Measurements from ENCODE around the gene CRKL. TPM values are rescaled to one million over a fixed set of nuclear protein-coding genes. Genes with fewer than 3 reads are reported as not detected.
"Not testable (repeated sequence)": the region's sequence is repeated elsewhere in the genome, so short reads cannot be mapped to it uniquely, and the experiment has no call there.

Gene CRKL
- 30.7 and 33.9 TPM in 2 replicates for total RNA-seq (2014; rRNA removed; shearing (Covaris generic))

DNA sequence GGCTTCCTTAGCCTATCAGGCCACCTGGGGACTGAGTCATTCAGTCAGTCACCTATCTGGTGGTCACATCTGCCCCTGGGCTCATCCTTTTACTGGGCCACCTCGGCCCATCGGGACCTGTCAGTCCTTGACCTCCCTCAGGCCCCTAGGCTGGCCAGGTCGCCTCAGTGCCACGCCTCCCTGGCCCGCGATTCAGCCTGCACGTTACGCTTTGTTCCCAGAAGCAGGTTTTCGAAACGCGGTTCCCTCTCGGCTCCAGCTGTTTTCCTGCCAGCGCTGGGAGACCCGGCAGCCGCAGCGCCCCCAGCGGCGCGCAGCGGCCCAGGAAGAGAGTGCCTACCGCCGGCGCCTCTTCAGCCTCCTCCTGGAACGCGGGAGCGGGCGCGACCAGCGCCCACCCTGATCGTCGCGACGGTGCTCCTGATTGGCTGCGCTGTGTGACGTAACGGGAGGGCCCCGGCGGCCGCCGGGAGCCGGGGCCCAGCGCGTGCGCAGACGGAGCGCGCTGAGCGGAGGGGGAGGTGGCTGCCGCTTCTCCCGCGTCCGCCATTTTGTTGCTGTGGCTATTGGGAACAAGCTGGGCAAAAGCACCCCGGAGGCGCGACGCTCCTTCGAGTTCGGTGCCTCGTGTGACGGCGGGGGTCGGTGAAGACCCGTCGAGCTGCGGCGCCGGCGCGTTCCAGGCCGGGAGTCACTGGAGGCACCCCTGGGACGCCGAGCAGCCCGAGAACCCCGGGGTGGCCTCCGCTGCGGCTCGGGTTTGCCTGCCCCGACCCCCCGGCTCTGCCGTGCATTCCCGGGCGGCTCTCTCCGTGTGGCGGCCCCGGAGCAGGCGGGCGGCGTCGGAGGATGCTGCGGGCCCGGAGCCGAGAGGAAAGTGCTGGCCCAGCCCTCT, at the start of gene CRKL:
Gene CRKL, plus strand, starts transcription at position 492 of the 895 bp plus-strand sequence. CDS start 528 bp downstream, outside the sequence.
- in situ Hi-C loops (cut with HindIII; ENCODE audit: low sequenced_read_pairs): no loop called here
- DNase-seq (ENCODE audit: low spot score): peak; percentile 95

DNA sequence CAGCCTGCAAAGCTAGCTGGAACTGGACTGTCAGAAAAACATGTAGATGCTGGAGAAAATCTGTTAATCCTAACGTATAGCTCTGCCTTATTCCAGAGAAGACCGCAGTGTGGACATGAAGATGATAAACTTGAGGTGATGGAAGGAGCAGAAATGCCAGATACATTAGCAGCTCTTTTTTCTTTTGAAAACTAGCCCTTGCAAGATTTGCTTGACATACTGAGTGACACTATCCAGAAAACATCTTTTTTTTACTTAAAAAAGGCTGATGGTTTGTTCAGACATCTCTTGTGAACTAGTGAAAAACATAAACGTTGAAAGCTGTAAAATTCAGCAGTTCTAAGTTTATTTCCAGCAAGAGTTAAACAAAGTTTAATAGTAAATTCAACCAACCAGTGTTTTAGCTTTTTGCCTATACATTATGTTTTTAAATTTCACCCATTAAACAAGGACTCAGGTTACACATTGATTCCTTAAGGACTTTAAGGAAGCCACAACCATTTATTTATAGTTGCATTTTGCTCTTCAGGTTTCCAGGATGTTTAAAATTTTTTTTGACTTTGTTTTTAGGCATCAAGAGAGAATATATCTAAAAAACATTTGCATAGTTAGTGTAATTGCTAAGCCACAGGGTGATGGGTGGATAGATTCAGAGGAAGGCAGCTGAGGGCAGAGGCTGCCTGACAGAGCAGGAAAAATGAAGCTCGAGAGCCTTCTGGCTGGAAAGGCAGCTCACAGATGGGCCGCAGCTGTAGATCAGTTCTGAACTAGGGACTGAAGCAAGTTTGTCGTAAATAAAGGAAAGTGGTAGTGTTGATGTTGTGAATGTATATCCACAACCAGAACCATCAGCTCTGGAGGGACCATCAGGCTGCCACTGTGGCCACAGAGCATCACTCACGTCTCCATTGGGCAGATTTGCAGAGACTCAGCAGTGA, 48.9 kb upstream of the CRKL start:
- DNase-seq (ENCODE audit: low spot score): no peak
- in situ Hi-C loops (cut with HindIII; ENCODE audit: low sequenced_read_pairs): no loop called here

DNA sequence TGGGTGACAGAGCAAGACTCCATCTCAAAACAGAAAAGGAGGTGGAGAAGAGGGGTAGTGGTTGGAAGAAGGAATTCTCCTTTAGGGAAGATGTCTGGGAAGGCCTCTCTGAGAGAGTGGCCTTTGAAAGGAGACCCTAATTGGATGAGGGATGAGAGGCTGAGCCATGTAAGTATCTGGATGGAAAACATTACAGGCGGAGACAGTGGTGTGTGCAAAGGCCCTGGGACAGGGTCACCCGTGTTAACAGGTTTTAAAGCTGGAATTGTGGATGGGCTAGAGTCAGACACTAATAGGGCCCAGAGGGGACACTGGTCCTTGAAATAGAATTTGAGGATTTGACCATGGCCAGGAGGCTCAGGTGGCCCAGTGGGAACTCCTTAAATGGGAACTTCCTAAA, 48.0 kb upstream of the CRKL start:
- DNase-seq (ENCODE audit: low spot score): no peak
- in situ Hi-C loops (cut with HindIII; ENCODE audit: low sequenced_read_pairs): no loop called here

GRCh38 chr22:20873214-20873613, 44.0 kb upstream of the CRKL start:
- DNase-seq (ENCODE audit: low spot score): no peak
- in situ Hi-C loops (cut with HindIII; ENCODE audit: low sequenced_read_pairs): no loop called here

GRCh38 chr22:20875296-20875695, 41.9 kb upstream of the CRKL start:
- no peak for DNase-seq (ENCODE audit: low spot score)
- in situ Hi-C loops (cut with HindIII; ENCODE audit: low sequenced_read_pairs): no loop called here

GRCh38 chr22:20877715-20878114, 39.5 kb upstream of the CRKL start:
- in situ Hi-C loops (cut with HindIII; ENCODE audit: low sequenced_read_pairs): no loop called here
- DNase-seq (ENCODE audit: low spot score): no peak

DNA sequence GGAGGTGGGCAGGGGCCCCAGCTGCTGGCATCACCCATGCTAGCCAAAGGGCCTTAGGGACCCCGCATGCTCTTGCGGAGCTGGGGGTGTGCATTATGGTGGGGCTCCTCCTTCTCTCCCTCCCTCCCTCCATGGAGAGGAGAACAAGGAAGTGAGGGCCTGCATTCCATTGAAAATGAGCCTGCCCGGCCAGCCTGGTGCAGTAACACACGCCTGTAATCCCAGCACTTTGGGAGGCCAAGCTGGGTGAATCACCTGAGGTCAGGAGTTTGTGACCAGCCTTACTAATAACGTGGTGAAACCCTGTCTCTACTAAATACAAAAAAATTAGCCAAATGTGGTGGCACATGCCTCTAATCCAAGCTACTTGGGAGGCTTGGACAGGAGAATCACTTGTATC, 36.0 kb upstream of the CRKL start:
- DNase-seq (ENCODE audit: low spot score): no peak
- in situ Hi-C loops (cut with HindIII; ENCODE audit: low sequenced_read_pairs): no loop called here

GRCh38 chr22:20881869-20882815, 35.1 kb upstream of the CRKL start:
- DNase-seq (ENCODE audit: low spot score): no peak
- in situ Hi-C loops (cut with HindIII; ENCODE audit: low sequenced_read_pairs): no loop called here

DNA sequence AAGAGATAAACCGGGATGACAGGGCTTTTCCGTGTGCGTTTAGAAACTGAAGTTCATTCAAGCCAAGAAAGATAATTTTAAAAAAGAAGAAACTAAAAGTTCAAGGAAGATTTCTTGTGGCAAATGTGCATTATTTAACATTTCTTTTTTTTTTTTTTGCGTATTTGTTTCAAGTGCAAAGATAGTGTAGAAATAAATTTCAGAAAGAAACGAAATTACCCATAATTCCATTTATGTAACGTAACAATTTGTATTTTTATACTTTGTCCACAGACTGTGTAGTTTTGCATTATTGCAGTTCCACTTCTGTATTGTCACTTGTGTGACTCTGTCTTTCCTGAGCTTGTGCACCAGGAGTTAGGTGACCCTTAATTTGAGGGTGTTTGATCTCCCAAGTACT, 34.4 kb upstream of the CRKL start:
- no peak for DNase-seq (ENCODE audit: low spot score)
- in situ Hi-C loops (cut with HindIII; ENCODE audit: low sequenced_read_pairs): no loop called here

- in situ Hi-C loops (cut with HindIII; ENCODE audit: low sequenced_read_pairs): no loop called here
- no peak for DNase-seq (ENCODE audit: low spot score)
Measured at GRCh38 chr22:20884454-20884853, 32.8 kb upstream of the CRKL start.

GRCh38 chr22:20885017-20885556, 32.1 kb upstream of the CRKL start:
- in situ Hi-C loops (cut with HindIII; ENCODE audit: low sequenced_read_pairs): no loop called here
- no peak for DNase-seq (ENCODE audit: low spot score)

GRCh38 chr22:20885557-20886323, 31.5 kb upstream of the CRKL start:
- DNase-seq (ENCODE audit: low spot score): peak; percentile 83
- in situ Hi-C loops (cut with HindIII; ENCODE audit: low sequenced_read_pairs): no loop called here

- in situ Hi-C loops (cut with HindIII; ENCODE audit: low sequenced_read_pairs): no loop called here
Measured at GRCh38 chr22:20887375-20887774, 29.8 kb upstream of the CRKL start.

GRCh38 chr22:20889025-20889704, 28.0 kb upstream of the CRKL start:
- DNase-seq (ENCODE audit: low spot score): no peak
- in situ Hi-C loops (cut with HindIII; ENCODE audit: low sequenced_read_pairs): no loop called here

More at GRCh38 chr22:20887375-20887774, 29.8 kb upstream of the CRKL start:
- DNase-seq (ENCODE audit: low spot score): no peak

GRCh38 chr22:20889904-20890540, 27.2 kb upstream of the CRKL start:
- in situ Hi-C loops (cut with HindIII; ENCODE audit: low sequenced_read_pairs): no loop called here
- DNase-seq (ENCODE audit: low spot score): no peak

GRCh38 chr22:20890975-20891374, 26.2 kb upstream of the CRKL start:
- in situ Hi-C loops (cut with HindIII; ENCODE audit: low sequenced_read_pairs): no loop called here
- no peak for DNase-seq (ENCODE audit: low spot score)

DNA sequence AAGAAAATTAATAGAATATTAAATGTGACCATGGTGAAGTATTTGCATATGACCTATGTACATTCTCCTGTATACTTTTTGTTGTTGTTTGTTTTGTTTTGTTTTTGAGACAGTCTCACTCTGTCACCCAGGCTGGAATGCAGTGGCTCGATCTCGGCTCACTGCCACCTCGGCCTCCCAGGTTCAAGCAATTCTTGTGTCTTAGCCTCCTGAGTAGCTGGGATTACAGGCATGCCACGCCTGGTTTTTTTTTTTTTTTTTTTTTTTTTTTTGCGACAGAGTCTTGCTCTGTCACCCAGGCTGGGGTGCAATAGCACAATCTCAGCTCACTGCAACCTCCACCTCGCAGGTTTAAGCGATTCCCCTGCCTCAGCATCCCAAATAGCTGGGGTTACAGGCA, 19.5 kb upstream of the CRKL start:
- in situ Hi-C loops (cut with HindIII; ENCODE audit: low sequenced_read_pairs); DNase-seq (ENCODE audit: low spot score): not testable (repeated sequence)

All from G401 (cell line).